Occipital lobe (tissue), 2 donors: ENCODE measurements around the gene STX1A. TPM values are rescaled to one million over a fixed set of nuclear protein-coding genes. Genes with fewer than 3 reads are reported as not detected.
A peak's percentile ranks its signal among the peaks of the same experiment; 100 is the strongest.
"Not testable (repeated sequence)": the region's sequence is repeated elsewhere in the genome, so short reads cannot be mapped to it uniquely, and the experiment has no call there.

Source experiments
- DNase-seq: peaks from one replicate; lab custom pipeline; 2025; lab: John Stamatoyannopoulos, UW
- total RNA-seq: library from RNA; depleted of rRNA; stranded (reverse); fragments of >200 nt; gene quantifications from one replicate; pipeline ENCODE4 v1.2.3, GENCODE V29; 2014

Gene STX1A
- total RNA-seq, 1 donor from 2014 or later: 49.8 TPM

DNA sequence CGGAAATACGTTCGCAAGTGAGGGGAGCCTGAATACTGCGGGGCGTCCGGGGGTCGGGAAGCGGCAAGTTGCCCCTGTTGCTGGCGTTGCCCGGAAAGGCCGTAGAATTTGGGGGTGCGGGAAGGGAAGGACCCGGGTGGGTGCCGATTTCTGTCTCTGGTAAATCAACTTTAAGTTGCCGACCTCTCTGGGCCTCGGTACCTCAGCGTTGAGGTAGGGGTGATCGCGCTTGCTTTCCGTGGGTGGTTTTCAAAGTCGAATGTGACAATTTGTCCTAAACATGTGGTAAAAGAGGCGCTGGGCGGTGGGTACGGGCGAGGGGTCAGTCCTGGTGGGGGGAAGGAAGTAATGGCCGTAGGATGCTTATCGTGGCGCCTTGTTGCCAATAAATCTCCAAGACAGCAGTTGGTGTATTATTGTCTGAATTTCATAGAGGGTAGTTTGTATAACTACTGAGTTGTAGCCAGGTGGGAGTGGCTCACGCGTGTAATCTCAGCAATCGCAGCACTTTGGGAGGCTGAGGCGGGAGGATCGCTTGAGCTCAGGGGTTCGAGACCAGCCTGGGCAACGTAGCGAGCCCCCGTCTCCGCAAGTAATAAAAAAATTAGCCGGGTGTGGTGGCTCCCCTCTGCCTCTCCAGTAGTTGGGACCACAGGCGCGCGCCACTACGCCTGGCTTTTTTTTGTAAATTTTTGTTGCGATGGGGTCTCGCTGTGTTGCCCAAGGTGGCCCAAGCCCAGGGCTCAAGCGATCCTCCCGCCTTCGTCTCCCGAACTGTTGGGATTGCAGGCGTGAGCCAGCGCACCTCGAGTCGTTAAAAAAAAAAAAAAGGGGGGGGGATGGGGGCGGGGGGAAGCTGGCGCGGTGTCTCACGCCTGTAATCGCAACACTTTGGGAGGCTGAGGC, 35.4 kb downstream of the STX1A start:
- DNase-seq: no peak

DNA sequence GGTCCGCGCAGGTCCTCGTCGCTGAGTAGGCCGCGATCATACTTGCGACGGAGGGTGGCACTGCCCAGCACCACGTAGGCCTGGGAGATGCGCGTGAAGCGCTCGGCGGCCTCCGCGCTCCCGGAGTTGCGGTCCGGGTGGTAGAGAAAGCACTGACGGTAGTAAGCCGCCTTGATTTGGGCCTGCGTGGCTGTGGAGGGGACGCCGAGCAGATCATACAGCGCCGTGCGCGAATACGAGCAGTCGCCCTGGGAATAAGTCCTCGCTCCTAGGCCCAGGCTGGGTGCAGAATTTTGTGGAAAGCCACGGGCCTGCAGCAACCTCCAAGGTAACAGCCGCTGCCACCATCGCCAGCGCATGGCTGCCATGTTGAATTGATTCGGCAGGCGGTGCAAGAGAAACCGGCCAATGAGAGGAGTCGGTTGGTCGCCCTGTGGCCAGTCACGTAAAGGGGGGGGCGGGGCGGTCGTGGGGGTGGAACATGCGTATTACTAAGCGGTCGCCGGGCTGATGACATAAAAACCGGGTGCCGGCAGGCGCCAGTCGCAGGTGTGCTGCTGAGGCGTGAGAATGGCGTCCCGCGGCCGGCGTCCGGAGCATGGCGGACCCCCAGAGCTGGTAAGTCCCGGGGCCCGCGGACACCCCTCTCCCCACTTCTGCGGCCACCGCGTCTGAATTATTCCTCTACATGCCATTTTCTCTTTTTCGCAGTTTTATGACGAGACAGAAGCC, 36.2 kb downstream of the STX1A start, which contains the start of the genes BUD23 and DNAJC30:
Gene BUD23 (plus strand): TSS at position 542 of the 732 bp plus-strand sequence. CDS start 29 bp downstream, at position 571.
Gene DNAJC30 (minus strand): TSS at position 398 of the 732 bp plus-strand sequence. CDS start 30 bp downstream, at position 368.
- peak; percentile 96 for DNase-seq

DNA sequence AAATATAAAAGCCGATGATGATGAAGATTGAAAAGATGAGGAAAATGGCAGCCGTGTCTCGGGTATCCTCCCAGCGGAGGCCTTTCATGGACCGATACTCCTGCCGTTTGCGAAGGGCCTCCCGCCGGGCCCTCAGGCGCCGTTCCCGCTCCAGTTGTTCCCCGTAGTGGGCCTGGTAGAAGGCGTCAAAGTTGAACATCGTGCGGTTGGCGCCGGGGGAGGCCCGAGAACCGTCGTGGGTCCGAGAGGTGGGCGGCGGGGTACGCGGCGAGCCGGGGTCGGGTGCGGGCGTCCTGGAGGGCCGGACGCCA, 36.8 kb downstream of the STX1A start:
- DNase-seq: no peak

DNA sequence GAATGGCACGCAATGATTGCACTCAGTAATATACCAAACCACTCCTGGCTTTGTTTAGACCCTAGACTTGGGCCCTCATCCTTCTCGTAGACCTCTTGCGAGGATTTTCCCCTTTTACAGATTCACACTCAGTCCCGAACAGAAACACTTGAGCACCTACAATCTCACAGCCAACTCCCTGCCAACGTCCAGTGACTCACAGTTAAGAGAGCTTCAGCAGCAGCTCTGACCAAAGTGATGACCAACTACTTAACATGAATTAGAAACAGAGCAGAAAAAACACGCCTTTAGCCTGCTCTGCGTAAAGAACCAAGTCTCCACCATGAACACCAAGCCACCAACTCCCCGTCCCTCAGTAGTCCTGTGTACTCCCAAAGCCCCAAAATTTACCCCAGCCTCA, 38.4 kb downstream of the STX1A start:
- DNase-seq: no peak

DNA sequence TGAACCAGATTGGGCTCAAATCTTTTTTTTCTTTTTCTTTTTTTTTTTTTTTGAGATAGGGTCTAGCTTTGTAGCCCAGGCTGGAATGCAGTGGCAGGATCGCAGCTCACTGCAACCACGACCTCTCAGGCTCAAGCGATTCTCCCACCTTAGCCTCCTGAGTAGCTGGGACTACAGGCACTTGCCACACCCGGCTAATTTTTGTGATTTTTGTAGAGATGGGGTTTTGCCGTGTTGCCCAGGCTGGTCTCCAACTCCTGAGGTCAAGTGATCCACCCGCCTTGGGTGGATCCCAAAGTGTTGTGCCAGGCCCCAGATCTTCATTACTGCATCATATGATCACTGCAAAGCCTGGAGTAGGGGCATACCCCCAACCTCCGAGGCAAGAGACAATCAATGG, 39.0 kb downstream of the STX1A start:
- DNase-seq: no peak

DNA sequence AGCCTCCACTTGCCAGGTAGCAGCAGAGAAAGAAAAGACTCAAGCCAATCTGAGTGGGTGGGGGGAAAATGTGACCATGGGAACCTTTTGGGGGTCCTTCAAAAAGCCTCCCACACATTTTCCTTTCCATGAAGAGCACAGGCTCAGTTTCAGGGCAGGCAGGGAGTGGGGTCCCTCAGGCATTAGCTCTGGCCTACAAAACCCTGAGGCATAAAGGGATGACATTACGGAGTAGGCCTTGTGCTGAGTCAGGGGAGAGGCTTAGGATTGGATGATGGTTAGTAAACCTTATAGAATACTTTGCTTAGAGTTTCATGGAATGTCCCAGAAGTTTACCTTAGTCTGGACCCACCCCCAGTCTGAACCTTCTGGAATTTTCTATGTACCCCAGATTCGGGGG, 39.8 kb downstream of the STX1A start:
- no peak for DNase-seq

DNA sequence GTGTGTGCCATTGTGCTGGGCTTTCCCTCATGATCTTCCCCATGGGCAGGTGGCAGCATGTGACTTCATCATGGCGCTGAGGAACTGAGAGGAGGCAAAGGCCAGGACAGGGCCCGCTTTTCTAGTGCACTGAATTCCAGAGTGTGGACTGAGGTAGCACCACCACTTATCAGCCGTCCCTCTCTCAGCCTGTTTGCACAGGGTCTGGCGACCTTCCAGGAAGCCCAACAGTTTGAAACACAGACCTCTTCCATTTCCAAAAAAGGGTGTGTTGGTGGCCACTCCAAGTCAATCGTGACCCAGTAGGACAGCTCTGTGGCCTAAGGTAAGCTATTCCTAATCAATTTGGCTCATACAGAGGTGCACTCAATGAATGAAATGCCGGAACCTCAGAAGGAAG, 40.6 kb downstream of the STX1A start:
- no peak for DNase-seq

DNA sequence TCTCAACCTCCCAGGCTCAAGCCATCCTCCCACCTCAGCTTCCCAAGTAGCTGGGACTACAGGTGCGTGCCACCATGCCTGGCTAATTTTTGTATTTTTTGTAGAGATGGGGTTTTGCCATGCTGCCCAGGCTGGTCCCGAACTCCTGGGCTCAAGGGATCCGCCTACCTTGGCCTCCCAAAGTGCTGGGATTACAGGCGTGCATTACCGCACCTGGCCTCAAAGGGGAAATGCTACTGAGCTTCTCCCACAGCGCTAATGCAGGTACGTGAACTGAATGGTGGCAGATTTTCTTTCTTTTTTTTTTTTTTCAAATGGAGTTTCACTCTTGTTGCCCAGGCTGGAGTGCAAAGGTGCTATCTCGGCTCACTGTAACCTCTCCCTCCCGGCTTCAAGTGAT, 43.4 kb downstream of the STX1A start:
- DNase-seq: not testable (repeated sequence)

DNA sequence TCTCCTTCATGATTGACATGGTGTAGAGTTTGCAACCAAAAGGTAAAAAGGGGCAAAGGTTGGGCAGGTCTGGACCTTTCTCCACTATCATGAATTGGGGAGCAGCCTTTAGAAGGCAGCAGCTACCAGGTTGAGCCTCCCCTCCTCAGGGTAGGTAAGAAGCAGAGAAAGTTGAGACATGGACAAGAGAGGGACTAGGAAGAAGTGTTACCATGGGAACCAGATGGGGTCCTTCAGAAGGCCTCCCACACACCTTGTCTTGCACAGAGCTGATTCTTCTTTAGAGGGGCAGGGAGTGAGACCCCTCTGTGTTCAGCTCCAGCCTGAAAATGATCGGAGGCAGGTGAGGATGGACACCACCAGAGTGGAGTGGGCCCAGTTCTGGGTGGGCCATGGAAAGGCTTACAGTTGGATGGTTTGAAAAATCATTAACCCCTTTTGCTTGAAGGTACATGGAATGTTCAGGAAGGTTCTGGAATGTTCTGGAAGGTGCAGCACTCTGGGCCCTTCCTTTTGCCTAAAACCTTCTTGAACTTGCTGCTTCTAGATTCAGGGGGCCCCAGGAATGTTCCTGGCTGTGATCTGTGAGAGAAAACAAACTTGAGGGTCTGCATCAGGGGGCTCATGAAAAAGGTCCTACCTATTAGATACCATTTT, 44.9 kb downstream of the STX1A start:
- no peak for DNase-seq

DNA sequence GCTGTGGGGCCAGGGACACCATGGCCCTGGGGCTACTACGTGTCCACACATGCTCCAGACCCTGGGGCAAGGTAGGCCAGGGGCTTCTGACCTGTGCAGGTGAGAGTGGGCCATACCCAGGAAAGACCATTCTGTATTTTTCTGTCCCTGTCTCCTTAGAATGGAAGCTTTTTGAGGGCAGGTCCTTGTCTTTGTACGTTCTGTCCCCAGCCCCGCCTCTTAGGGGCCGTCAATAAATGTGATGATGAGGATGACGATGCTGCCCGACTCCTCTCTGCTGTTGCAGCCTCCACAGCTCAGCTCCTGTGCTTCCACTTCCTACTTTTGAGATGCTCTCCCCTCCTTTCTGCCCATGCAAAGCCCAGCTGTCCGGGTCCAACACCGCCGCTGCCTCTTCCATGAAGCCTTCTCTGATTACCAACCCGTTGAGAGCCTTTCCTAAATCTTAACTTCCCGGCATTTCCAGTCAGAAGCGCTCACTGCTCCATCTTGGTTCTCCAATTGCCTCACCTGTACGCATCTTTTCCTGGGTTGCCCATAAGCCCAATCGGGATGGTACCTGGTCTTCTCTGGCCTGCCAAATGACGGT, 47.5 kb downstream of the STX1A start:
- DNase-seq: no peak

DNA sequence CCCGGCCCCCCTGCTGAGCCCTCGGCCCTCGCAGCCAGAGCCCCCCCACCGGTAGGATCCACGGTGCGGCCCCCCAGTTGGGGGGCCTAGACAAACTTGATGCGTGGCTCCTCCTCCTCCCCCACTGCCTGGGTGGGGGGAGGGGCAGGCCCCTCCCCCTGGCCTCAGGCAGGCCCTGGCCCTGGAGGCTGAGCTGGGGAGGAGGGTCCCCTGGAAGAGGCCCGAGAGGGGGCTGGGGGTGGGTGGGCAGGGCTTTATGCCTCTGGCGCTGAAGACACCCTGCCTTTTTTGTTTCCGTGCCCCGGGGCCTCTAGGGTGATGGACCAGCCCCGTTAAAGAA, 48.2 kb downstream of the STX1A start:
- DNase-seq: no peak

DNA sequence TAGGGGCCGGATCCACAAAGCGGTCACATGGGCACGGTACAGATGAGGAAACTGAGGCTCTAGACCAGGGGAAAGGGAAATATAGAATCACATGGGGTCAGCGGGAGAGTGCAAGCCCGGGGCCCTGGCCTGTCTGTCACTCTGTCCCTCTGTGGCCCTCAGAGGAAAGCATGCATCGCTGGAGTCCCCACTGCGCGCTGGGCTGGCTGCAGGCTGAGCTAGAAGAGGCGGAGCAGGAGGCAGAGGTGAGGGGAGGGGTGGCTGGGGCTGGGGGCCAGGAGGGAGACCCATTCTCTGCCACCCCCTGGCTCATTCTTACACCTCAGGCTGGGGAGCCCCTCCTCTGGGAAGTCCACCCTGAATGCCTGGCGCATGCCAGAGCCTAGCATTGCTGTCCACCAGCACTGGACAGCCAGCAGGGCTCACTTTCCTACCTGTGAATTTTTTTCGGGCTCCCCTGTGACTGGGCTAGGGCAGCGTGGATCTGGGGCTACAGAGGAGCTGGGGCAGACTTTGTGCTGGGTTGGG, 49.5 kb downstream of the STX1A start:
- DNase-seq: no peak

DNA sequence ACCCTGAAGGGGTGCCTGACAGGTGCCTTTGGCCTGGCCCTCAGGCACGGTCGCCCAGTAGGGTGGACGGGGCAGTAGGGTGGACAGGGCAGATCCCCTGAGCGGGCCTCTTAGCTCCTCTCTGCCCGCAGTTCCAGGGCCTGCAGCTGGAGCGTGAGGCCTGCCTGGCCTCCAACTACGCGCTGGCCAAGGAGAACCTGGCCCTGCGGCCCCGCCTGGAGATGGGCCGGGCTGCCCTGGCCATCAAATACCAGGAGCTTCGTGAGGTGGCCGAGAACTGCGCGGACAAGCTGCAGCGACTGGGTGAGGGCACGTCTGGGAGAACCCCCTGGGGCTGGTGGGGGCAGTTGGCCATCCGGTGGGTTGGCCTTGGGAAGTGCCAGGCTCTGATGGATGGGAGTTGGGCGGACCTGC, 50.2 kb downstream of the STX1A start:
- no peak for DNase-seq

DNA sequence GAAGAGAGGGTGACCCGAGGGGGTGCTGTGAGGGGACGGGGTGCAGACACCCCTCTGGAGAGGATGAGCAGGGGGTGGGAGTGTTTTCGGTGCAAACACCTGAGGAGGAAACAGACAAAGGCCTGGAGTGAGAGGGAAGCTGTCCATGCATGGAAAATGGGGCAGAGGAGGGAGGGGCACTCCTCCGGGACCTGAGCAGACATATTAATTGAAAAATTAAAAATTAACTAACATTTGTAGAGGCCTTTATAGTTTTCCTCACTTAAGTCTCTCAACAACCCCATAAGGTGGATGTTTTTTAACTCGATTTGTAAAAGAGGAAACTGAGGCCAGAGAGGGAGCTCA, 50.6 kb downstream of the STX1A start:
- DNase-seq: no peak

DNA sequence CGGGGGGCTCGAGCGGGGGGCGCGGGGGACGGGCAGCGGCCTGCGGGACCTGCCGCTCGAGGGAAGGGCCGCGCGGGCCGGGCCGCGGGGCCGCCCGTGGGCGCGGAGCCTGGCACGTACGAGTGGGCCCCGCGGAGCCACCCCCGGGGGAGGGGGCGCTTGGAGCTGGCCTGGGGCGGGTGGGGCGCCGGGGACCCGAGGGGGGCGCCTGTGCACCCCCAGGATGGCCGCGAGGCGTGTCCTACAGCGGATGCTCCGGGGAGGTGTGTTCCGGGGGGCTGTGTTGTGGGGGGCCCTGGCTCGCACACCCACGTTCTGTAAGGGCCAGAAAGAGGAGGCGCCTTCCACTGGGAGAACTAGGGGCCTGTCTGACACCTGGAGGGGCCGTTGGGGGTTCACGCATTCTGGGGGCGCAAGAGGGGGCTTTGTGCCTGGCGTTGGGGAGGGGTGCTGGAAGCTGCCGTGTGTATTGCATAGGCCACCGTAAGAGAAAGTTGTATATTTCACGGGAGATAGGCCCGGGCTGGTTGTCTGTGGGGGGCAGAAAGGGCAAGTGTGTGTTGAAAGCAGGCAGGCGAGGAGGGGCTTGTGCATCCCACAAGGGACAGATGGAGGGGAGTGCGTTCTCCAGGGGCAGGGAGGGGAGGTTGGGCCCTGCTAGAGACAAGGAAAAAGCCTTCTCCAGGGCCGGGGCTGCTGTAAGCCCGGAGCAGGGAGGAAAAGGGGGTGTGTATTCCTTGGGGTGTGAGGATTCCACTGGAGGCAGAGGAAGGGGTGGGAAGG, 51.2 kb downstream of the STX1A start:
- DNase-seq: no peak

DNA sequence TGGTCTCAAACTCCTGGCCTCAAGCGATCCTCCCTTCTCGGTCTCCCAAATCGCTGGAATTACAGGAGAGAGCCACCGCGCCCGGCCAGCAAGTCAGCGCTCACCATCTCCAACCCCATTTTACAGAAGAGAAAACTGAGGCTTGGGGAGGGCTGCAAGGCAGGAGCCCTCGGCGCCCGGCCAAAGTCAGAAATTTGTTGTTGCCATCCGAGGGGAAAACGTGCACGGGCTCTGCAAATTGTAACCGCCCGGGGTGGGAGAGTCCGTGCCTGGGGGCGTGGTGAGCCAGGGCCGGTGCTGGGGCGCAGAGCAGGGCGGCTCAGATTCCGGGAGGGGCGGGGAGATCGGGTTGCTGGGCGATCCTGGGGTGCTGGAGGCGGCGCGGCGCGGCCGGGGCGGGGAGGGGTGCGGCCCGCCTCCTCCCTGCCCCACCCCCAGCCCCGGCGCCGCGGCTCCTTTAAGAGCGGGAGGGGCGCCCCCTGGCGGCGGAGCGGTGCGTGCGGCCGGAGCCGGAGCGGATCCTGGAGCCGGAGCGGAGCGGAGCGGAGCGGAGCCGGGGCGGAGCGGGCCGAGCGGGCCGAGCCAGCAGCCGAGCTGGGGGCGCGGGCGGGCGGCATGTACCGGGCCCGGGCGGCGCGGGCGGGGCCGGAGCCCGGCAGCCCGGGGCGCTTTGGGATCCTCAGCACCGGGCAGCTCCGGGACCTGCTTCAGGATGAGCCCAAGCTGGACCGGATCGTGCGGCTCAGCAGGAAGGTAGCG, 51.9 kb downstream of the STX1A start, which contains the start of gene VPS37D:
Gene VPS37D (plus strand): TSS at position 488 of the 759 bp plus-strand sequence. CDS start 128 bp downstream, at position 616.
- peak; percentile 86 for DNase-seq

DNA sequence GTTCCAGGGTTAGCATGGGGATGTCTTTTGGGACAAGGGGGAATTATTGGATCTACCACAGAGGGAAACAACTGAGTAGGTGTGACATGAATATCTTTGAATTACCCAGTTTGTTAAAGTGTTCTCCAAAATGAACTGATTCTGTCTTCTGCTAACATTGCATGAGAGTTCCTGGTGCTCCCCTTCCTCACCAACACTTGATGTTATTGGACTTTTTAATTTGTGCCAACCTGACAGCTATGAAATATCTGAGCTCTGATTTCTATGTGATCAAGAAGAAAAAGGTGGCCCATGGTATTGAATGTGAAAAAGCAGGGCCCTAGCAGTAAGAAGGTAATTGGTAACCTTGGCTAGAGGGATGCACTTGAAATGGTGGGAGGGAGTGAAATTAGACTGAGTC, 56.4 kb downstream of the STX1A start:
- DNase-seq: no peak

DNA sequence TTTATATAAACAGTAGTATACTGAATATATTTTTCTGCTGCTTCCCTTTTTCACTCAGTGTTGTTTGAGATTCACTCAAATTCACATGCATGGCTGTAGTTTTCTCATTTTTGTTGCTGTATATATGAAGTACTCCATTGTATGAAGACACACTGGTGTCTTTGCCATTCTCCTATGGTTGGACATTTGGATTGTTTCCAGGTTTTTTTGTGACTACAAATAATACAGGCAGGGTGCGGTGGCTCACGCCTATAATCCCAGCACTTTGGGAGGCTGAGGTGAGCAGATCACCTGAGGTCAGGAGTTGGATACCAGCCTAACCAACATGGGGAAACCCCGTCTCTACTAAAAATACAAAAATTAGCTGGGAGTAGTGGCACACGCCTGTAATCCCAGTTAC, 58.9 kb downstream of the STX1A start:
- not testable (repeated sequence) for DNase-seq

DNA sequence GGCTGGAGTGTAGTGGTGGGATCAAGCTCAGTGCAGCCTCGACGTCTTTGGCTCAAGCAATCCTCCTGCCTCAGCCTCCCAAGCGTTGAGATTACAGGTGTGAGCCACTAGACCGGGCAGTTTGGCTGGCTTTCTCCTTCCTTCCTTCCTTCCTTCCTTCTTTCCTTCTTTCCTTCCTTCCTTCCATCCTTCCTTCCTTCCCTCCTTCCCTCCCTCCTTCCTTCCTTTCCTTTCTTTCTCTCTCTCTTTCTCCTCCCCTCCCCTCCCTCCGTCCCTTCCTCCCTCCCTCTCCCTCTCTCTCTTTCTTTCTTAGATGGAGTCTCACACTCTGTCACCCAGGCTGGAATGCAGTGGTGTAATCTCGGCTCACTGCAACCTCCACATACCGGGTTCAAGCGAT, 59.5 kb downstream of the STX1A start:
- no peak for DNase-seq

DNA sequence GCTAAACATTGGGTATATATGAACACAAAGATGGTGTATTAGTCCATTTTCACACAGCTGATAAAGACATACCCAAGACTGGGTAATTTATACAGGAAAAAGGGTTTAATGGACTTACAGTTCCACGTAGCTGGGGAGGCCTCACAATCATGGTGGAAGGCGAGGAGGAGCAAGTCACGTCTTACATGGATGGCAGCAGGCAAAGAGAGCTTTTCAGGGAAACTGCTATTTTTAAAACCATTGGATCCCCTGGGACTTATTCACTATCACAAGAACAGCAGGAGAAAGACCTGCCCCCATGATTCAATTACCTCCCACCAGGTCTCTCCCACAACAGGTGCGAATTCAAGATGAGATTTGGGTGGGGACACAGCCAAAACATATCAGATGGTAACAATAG, 64.2 kb downstream of the STX1A start:
- DNase-seq: not testable (repeated sequence)
